Kidney tubule cell (primary cell): ENCODE measurements around the gene GAS2L3.
"Not testable (repeated sequence)": the region's sequence is repeated elsewhere in the genome, so short reads cannot be mapped to it uniquely, and the experiment has no call there.

Source experiments
- DNase-seq: peaks from one replicate; pipeline ENCODE4 v3.0.0-alpha.2; 2018; ENCODE audit warnings: low spot score

GAS2L3 gene

DNA sequence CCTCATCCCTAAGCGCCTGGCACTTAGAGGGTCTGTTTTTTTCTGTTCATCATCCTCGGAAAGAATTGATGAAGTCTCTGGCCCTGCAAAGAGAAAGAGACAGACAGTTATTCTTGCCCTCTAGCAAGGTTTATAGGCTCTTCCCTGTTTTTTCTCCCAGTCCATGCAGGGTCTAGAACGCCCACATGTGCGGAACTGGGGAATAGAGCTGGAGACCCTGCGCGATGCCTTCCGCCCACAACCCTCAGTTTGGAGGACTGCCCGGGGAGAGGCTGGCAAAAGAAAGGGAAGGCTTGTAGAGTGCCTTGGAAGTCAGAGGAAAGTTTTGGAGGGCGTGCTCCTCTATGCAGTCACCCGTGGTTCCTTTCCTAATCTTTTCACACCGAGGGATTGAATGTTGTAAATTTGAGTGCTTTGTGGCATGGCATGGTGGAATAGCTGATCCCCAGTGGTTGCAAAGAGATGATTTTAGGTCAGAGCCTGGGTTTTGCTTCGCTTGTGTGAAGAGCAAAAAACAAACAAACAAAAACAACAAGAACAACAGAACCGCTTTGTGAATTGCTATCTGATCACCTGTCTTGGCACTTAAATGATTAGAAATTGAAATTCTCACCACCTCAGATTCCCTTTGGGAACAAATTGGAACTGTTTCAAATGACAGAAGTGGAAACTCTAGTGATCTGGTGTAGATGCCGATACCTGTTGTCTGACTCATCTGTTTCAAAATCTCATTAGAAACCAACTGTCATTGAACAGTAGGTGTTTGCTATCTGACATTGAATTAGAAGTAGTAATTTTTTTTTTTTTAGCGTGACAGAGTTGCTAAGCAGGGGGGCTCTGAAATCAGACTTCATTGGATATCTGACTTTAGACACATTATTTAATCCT lies 947 bp downstream of the GAS2L3 start:
- peak; percentile 51 for DNase-seq

GRCh38 chr12:100576331-100577036 lies 3.0 kb downstream of the GAS2L3 start:
- DNase-seq = peak; percentile 69

DNA sequence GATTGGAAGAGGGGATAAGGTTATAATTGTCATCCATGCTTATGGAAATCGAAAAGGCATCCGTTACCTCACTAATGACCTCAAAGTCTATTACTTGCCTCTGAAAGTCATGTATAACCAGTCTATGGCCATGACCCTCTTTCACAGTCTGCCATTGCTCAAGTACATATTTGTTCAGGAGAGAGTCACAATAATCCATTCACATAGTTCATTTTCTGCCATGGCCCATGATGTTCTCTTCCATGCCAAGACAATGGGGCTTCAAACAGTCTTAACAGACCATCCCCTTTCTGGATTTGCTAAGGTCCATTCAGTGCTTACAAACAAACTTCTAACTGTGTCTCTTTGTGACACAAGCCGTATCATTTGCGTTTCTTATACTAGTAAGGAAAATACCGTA lies 5.4 kb downstream of the GAS2L3 start:
- no peak for DNase-seq

DNA sequence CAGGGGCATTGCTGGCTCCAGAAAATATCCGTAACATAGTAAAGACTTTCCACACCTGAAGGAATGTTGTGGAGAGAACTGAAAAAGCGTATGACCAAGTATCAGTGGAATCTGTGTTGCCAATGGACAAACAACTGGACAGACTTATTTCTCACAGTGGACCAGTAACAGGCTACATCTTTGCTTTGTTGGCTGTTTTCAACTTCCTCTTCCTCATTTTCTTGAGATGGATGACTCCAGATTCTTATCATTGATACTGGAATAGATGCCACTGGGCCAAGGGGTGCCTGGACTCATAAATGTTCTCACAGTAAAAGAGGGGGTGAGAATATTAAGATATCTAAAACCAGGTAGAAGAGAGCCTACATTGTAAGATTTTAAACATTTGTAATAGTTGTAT lies 6.4 kb downstream of the GAS2L3 start:
- peak; percentile 31 for DNase-seq

DNA sequence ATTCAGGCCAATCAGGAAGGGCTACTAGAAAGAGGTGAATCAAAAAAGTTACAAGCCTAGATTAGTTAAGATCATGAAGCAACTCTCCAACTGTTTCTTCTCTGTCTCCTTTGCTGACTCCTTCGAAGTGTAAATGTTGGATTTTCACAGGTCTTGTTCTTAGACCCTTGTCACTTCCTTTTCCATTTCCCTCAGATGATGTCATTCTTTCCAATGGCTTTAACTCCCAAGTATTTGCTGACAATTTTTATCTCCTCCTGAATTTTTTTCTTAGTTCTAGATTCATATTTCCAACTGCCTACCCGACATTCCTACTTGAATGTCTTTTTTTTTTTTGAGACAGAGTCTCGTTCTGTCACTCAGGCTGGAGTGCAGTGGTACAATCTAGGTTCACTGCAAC lies 10.8 kb downstream of the GAS2L3 start:
- peak; percentile 14 for DNase-seq

- DNase-seq = no peak
These were observed 18.5 kb downstream of the GAS2L3 start for GRCh38 chr12:100591979-100592378.

- DNase-seq = peak; percentile 11
These were observed 20.0 kb downstream of the GAS2L3 start for GRCh38 chr12:100593490-100593889.

GRCh38 chr12:100601626-100602025 lies 28.1 kb downstream of the GAS2L3 start:
- no peak for DNase-seq

DNA sequence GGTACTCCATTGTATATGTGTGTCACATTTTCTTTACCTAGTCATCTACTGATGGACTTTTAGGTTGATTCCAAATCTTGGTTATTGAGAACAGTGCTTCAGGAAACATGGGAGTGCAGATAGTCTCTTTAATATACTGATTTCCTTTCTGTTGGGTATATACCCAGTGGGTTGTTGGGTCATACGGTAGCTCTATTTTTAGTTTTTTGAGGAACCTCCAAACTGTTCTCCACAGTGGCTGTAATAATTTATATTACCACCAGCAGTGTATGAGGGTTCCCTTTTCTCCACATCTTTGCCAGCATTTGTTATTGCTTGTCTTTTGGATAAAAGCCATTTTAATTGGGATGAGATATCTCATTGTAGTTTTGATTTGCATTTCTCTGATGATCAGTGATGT lies 29.5 kb downstream of the GAS2L3 start:
- DNase-seq = not testable (repeated sequence)

DNA sequence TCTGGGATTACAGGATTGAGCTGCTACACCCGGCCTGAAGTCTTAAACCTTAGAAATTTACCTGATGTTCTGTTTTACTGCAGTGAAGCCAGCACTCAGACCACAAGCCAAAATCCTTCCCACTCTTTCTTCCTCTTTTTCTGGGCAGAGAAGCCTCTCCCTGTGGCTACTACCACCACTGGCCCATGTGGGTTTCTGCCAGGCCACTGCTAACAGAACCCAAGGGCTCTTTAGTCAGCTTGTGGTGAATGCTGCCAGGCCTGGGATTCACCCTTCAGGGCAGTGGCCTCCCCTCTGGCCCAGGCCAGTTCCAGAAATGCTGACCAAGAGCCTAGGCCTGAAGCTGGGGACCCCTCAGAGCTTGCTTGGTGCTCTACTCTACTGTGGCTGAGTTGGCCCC lies 35.3 kb downstream of the GAS2L3 start:
- DNase-seq = no peak

GRCh38 chr12:100610666-100611430 lies 37.4 kb downstream of the GAS2L3 start:
- peak; percentile 6 for DNase-seq

DNA sequence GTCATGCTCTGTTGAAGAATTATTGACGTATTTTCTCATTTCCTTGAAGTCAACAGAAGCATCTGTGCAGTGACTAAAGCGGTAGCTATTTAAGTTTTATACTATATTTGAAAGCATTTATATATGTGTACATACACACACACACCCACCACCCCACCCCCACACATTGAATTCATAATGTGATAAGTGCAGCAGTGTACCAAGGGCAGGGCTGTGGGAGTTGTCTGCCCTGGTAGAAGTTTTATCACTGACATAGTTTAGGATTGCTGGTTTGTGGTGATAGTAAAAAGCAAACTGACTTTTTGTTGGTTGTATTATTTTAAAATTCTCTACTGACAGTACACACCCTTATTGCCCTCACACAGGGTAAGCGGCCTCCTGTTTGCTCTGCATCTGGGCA lies 39.1 kb downstream of the GAS2L3 start:
- no peak for DNase-seq

- no peak for DNase-seq
These were observed 51.1 kb downstream of the GAS2L3 start for GRCh38 chr12:100624571-100624970.

DNA sequence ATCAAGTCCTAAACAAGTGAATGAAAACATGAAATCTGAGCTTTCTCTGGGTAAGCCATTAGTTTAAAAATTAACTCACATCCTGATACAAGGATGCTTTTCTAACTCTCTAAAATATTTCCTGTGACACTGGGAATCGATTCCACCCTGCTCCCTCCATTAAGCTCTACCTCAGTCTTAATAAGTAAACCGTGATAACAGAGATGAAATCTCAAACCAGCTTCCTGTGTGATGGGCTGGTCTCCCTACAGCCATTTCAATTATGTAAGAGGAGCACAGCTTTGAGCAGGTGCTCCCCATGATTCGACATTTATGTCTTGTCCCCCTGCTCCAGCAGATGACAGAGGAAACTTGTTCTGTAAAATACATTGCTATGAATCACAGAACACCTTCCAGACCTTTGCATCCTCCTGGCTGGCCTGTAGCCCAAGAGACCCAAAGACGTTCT lies 59.0 kb downstream of the GAS2L3 start:
- peak; percentile 87 for DNase-seq

DNA sequence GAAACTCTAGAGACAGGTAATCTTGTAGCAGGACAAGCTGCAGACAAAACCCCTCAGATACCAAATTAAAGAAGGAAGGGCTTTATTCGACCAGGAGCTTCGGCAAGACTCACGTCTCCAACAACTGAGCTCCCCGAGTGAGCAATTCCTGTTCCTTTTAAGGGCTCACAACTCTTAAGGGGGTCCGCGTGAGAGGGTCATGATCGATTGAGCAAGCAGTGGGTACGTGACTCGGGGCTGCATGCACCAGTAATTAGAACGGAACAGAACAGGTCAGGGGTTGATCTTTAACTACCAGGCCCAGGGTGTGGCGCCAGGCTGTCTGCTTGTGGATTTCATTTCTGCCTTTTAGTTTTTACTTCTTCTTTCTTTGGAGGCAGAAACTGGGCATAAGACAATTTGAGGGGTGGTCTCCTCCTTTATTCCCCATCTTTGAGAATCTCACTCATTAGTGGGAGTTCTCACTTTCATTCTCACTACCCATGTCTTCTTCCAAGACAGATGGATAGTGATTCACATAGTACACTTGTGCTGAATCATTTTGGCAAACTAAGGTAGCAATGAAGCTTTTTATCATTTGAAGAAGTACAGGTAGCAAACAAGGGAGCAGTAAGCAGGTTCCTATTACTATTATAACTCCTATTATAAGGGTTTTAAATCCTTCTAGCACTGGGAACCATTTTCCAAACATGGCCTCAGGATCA lies 59.8 kb downstream of the GAS2L3 start:
- peak; percentile 87 for DNase-seq

DNA sequence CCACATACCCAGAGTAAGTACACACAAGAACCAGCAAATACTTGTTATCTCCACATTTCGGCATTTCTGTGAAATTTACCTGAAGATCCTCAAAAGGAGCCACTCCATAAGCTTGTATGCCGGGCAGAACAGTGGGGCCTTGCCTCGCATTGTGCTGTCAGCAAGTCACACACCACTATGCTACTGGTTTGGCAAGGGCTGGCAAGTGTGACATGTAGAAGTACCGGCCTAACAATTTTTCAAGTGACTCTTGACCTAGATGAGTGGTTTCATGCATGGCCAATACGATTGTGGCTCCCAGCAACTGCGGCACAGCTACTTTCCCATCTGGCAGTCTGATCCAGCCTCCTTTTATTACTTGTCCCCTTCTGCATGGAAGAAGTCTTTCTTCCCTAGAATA lies 69.8 kb downstream of the GAS2L3 start:
- no peak for DNase-seq

GRCh38 chr12:100646896-100647295 lies 73.4 kb downstream of the GAS2L3 start:
- DNase-seq = no peak

DNA sequence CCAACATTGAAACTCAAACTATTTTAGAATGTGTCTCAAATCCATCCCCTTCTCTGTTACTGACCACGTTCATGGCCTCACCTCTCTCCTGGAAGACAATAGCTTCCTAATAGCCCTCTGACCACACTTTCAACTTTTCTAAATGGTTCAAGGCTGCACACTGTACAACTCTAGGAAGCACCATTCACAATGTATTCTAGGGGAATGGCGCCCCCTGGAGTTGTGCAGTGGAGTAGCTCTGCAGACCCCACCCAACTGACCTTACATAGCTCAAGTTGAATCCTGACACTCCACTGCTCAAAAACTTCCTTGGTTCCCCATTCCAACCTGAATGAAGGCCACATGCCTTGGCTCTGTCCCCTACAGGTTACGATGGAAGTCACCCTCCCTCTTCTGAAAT lies 77.6 kb downstream of the GAS2L3 start:
- no peak for DNase-seq

DNA sequence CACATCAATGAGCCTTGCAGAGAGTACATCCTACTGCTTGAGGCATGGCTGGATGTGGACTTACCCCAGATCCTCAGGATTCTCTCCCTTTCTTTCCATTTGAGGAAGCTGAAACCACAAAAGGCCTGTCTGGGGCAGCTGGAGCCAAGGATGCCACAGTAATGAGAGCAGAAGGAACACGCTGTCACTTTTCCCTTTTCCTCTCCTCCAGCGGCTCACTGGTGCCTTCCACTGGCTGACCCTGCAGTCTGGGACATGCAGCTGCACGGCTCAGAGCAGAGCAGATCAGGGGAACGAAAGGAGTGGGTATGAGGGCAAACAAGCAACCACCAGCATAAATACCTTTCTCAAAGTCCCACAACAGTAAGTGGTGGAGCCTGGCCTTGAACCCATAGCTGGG lies 78.2 kb downstream of the GAS2L3 start:
- DNase-seq = peak; percentile 51

- no peak for DNase-seq
These were observed 79.0 kb downstream of the GAS2L3 start for GRCh38 chr12:100652488-100652887.

- DNase-seq = no peak
These were observed 82.7 kb downstream of the GAS2L3 start for GRCh38 chr12:100656141-100656540.

GRCh38 chr12:100656856-100657255 lies 83.4 kb downstream of the GAS2L3 start:
- DNase-seq = no peak
